Keratinocyte (primary cell): ENCODE data around the gene CCN2.

Experiments used
- CTCF ChIP-seq, 3 experiments: IDR thresholded peaks in 1 of 3; conservative IDR thresholded peaks in 1 of 3; optimal IDR thresholded peaks in 1 of 3; 2 replicates in 2 of 3; 3 replicates in 1 of 3; pipeline versions ENCODE3 to v1.5.1; 2011; ENCODE audit warnings: low read length in 3 of 3, mild to moderate bottlenecking in 3 of 3, moderate library complexity in 2 of 3, control low read depth in 1 of 3, inconsistent platforms in 1 of 3; ENCODE audit not compliant: insufficient read depth in 2 of 3; ENCODE audit errors: extremely low read depth in 1 of 3
- EZH2 ChIP-seq: IDR thresholded peaks from one replicate; pipeline ENCODE4 v1.6.1; 2012; ENCODE audit warnings: inconsistent platforms, mild to moderate bottlenecking, low read length, moderate library complexity

GRCh38 chr6:131951576-131952230, 531 bp upstream of the CCN2 start:
- TF ChIP-seq CTCF (optimal IDR thresholded peaks at IDR 0.05 in 1 of 3, IDR thresholded peaks at IDR 0.05 in 1 of 3, conservative IDR thresholded peaks at IDR 0.05 in 1 of 3; ENCODE audit: extremely low read depth in 1 of 3, insufficient read depth in 2 of 3, low read length in 3 of 3), result no peak
- no peak for TF ChIP-seq EZH2
